SU-DHL-6 (cell line): ENCODE results near the gene DSCAML1.

ENCODE experiments used
- EZH2phosphoT487 ChIP-seq: fragments of 200-600 bp; sonication (generic), shearing (Covaris generic); conservative IDR thresholded peaks from 2 replicates; pipeline ENCODE4 v1.6.1; 2018; ENCODE audit warnings: mild to moderate bottlenecking, antibody characterized with exemption, low read length, moderate library complexity, mixed read lengths
- TF ChIP-seq, protein P1 (sequence below): fragments of 200-600 bp; sonication (generic); IDR thresholded peaks from one replicate; pipeline ENCODE4 v1.5.1; 2017; ENCODE audit warnings: antibody characterized with exemption, mild to moderate bottlenecking, low read length, moderate library complexity; ENCODE audit not compliant: insufficient read depth, poor library complexity, severe bottlenecking

DNA sequence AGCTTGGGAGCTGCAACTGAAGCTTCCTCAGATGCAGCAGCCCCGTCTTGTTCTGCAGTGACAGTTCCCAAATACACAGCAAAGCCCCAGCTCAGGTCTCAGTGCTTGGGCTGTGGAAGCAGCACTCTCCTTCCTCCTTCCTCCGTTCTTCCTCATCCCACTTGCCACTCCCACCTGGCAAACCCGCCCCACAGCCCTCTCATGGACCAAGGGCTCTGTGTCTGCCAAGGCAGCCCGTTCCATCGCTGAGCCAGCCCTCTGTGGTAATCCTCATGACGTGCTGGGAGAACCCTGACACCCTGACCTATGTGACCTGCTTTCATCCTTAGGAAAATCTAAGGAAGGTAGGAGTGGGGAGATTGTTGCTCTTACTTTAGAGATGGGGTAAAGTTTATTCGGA lies 157.0 kb downstream of the DSCAML1 start:
- TF ChIP-seq, protein P1, sequence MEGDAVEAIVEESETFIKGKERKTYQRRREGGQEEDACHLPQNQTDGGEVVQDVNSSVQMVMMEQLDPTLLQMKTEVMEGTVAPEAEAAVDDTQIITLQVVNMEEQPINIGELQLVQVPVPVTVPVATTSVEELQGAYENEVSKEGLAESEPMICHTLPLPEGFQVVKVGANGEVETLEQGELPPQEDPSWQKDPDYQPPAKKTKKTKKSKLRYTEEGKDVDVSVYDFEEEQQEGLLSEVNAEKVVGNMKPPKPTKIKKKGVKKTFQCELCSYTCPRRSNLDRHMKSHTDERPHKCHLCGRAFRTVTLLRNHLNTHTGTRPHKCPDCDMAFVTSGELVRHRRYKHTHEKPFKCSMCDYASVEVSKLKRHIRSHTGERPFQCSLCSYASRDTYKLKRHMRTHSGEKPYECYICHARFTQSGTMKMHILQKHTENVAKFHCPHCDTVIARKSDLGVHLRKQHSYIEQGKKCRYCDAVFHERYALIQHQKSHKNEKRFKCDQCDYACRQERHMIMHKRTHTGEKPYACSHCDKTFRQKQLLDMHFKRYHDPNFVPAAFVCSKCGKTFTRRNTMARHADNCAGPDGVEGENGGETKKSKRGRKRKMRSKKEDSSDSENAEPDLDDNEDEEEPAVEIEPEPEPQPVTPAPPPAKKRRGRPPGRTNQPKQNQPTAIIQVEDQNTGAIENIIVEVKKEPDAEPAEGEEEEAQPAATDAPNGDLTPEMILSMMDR = no peak
- TF ChIP-seq EZH2phosphoT487 = no peak
